NCI-H82 (cell line): Measurements from ENCODE around the gene EML5.
"Not testable (repeated sequence)": the region's sequence is repeated elsewhere in the genome, so short reads cannot be mapped to it uniquely, and the experiment has no call there.

Experiments used
- DNase-seq: peaks from one replicate; lab custom pipeline; 2025; lab: John Stamatoyannopoulos, UW

EML5 gene

GRCh38 chr14:88792473-88793258, at the start of gene EML5:
Gene EML5 (minus strand): TSS chr14:88792953. CDS start chr14:88792503, 450 bp downstream.
- peak; percentile 86 for DNase-seq

GRCh38 chr14:88842414-88842813, 49.7 kb upstream of the EML5 start:
- no peak for DNase-seq

GRCh38 chr14:88841741-88842140, 49.0 kb upstream of the EML5 start:
- DNase-seq: peak; percentile 59

- peak; percentile 72 for DNase-seq
Observed at GRCh38 chr14:88840926-88841325, 48.2 kb upstream of the EML5 start.

- DNase-seq: no peak
Observed at GRCh38 chr14:88838015-88838414, 45.3 kb upstream of the EML5 start.

GRCh38 chr14:88837495-88837894, 44.7 kb upstream of the EML5 start:
- no peak for DNase-seq

- no peak for DNase-seq
Observed at GRCh38 chr14:88835661-88836060, 42.9 kb upstream of the EML5 start.

GRCh38 chr14:88834883-88835431, 42.2 kb upstream of the EML5 start:
- peak; percentile 22 for DNase-seq

GRCh38 chr14:88831284-88831683, 38.5 kb upstream of the EML5 start:
- no peak for DNase-seq

GRCh38 chr14:88829685-88830302, 37.0 kb upstream of the EML5 start:
- DNase-seq: peak; percentile 94

- DNase-seq: peak; percentile 77
Observed at GRCh38 chr14:88829188-88829587, 36.4 kb upstream of the EML5 start.

GRCh38 chr14:88825503-88825902, 32.8 kb upstream of the EML5 start:
- peak; percentile 14 for DNase-seq

GRCh38 chr14:88825078-88825458, 32.3 kb upstream of the EML5 start:
- peak; percentile 15 for DNase-seq

GRCh38 chr14:88824314-88825077, 31.7 kb upstream of the EML5 start, which contains the start of gene TTC8:
Gene TTC8 (plus strand): TSS chr14:88824651. CDS start chr14:88824708, 57 bp downstream.
- peak; percentile 90 for DNase-seq

- no peak for DNase-seq
Observed at GRCh38 chr14:88823968-88824313, 31.2 kb upstream of the EML5 start.

GRCh38 chr14:88821888-88822287, 29.1 kb upstream of the EML5 start:
- no peak for DNase-seq

- DNase-seq: peak; percentile 42
Observed at GRCh38 chr14:88821378-88821777, 28.6 kb upstream of the EML5 start.

- DNase-seq: not testable (repeated sequence)
Observed at GRCh38 chr14:88819674-88820073, 26.9 kb upstream of the EML5 start.

- no peak for DNase-seq
Observed at GRCh38 chr14:88818018-88818417, 25.3 kb upstream of the EML5 start.

GRCh38 chr14:88815980-88816379, 23.2 kb upstream of the EML5 start:
- DNase-seq: no peak

GRCh38 chr14:88808359-88808758, 15.6 kb upstream of the EML5 start:
- no peak for DNase-seq

GRCh38 chr14:88804477-88804876, 11.7 kb upstream of the EML5 start:
- no peak for DNase-seq

- no peak for DNase-seq
Observed at GRCh38 chr14:88804035-88804434, 11.3 kb upstream of the EML5 start.
